Mammary epithelial cell (primary cell): Measurements from ENCODE around the gene TCN1.
"Not testable (repeated sequence)": the region's sequence is repeated elsewhere in the genome, so short reads cannot be mapped to it uniquely, and the experiment has no call there.

ENCODE experiments used
- CTCF ChIP-seq, 2 donors: IDR thresholded peaks in 1 of 2; conservative IDR thresholded peaks in 1 of 2; 2 replicates each; pipeline ENCODE4 v1.5.1; 2011 to 2012; ENCODE audit warnings: inconsistent platforms in 2 of 2, low read length in 2 of 2, mild to moderate bottlenecking in 2 of 2, control low read depth in 1 of 2, low read depth in 1 of 2; ENCODE audit not compliant: insufficient read depth in 1 of 2; ENCODE audit errors: extremely low read depth in 1 of 2
- EZH2 ChIP-seq: IDR thresholded peaks from 2 replicates; pipeline ENCODE4 v1.6.1; 2012; ENCODE audit warnings: low read length, inconsistent platforms, borderline replicate concordance

GRCh38 chr11:59851416-59851815, 14.9 kb downstream of the TCN1 start:
- TF ChIP-seq CTCF (conservative IDR thresholded peaks at IDR 0.05 in 1 of 2, IDR thresholded peaks at IDR 0.05 in 1 of 2; ENCODE audit: extremely low read depth in 1 of 2, insufficient read depth in 1 of 2, low read depth in 1 of 2, low read length in 2 of 2); EZH2: not testable (repeated sequence)
